ENCODE data around the gene STXBP6. TPM values are rescaled to one million over a fixed set of nuclear protein-coding genes. Genes with fewer than 3 reads are reported as not detected.

The STXBP6 gene
- total and polyA plus RNA-seq, 5 donors = 18.8 to 31.7 (median 30.7) TPM

DNA sequence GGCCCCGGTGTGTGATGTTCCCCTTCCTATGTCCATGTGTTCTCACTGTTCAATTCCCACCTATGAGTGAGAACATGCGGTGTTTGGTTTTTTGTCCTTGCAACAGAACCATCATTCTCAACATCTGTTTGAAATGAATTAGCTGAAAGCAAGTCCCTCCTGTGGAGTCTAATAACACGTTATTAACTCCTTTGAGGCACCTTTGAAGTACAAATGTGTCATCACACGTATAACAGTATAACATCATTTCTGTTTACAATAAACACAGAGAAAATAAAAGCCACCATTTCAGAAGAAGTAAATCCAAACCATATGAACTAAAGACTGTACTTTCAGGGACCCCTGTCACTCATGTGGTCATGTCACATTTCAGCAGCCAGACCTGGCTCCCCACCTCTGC lies 198.5 kb downstream of the STXBP6 start:
- no peak for DNase-seq
- no peak for ATAC-seq
- intact Hi-C loops (cut with DNase I) = no loop called here
- 91% methylated on average over 4 of the region's 4 CpGs for WGBS
- H3K4me3 ChIP-seq (ENCODE audit: low read length) = no peak overlapping the region
- no peak overlapping the region for H3K27ac ChIP-seq (ENCODE audit: low read length)
- H3K4me1 ChIP-seq (ENCODE audit: control insufficient read depth, insufficient read depth, low read length) = no peaks in the 10 kb centered on the region
- H3K9me3 ChIP-seq (ENCODE audit: control insufficient read depth, low read length) = no peaks in the 10 kb centered on the region
- no peaks in the 10 kb centered on the region for H3K27me3 ChIP-seq (ENCODE audit: control insufficient read depth, insufficient read depth)

DNA sequence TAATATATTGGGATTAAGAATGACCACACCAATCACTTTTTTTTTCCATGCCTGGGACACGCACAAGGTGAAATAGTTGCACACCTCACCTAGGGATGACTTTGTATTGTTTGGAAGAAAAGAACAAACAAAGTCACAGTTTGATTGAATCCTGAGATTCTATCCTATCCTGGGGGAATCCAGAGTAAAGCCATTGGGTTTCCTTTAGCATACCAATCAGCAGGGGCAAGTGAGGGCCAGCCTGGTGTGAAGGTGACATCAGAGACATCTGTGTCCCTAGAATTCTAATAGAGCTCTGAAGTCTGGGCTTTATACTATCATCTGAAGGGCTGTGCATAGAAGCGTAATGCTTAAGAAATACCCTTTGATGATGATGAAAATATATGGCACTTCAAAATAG lies 199.9 kb downstream of the STXBP6 start:
- Histone ChIP-seq H3K27ac (ENCODE audit: low read length) (no peak overlapping the region), H3K4me3 (ENCODE audit: low read length) (no peak overlapping the region), H3K27me3 (ENCODE audit: control insufficient read depth, insufficient read depth) (no peaks in the 10 kb centered on the region), H3K9me3 (ENCODE audit: control insufficient read depth, low read length) (no peaks in the 10 kb centered on the region), H3K4me1 (ENCODE audit: control insufficient read depth, insufficient read depth, low read length) (no peaks in the 10 kb centered on the region)
- DNase-seq (no peak), ATAC-seq (no peak)
- intact Hi-C loops (cut with DNase I) = no loop called here
- 99% methylated on average over 2 of the region's 2 CpGs for WGBS

DNA sequence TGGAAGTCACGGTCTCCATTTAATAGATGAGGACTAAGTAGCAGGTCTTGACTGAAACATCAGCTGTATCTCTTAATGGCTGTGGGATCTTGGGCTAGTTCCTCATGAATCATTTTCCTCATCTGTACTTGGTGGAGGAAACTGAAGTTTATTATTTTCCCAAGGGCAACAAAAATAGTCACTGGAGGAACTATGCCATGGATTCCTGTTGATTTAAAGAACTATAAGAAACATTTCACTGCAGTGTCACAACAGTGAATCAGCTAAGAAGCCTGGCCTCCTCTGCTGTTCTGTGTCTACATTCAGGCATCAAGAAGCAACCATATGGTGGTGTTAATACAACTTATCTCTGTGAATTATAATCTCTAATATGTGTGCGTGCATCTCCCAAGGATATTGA lies 200.5 kb downstream of the STXBP6 start:
- intact Hi-C loops (cut with DNase I) = no loop called here

GRCh38 chr14:24848102-24848790 lies 201.7 kb downstream of the STXBP6 start:
- H3K4me3 ChIP-seq (ENCODE audit: low read length) = no peak overlapping the region
- no peaks in the 10 kb centered on the region for H3K9me3 ChIP-seq (ENCODE audit: control insufficient read depth, low read length)
- ATAC-seq (no peak), DNase-seq (no peak)
- no peaks in the 10 kb centered on the region for H3K27me3 ChIP-seq (ENCODE audit: control insufficient read depth, insufficient read depth)
- intact Hi-C loops (cut with DNase I) = no loop called here
- 70% methylated on average over 3 of the region's 3 CpGs for WGBS
- H3K4me1 ChIP-seq (ENCODE audit: control insufficient read depth, insufficient read depth, low read length) = no peaks in the 10 kb centered on the region
- no peak overlapping the region for H3K27ac ChIP-seq (ENCODE audit: low read length)

More for the DNA sequence above, 200.5 kb downstream of the STXBP6 start:
- Histone ChIP-seq H3K4me1 (ENCODE audit: control insufficient read depth, insufficient read depth, low read length) (no peaks in the 10 kb centered on the region), H3K9me3 (ENCODE audit: control insufficient read depth, low read length) (no peaks in the 10 kb centered on the region), H3K27ac (ENCODE audit: low read length) (no peak overlapping the region), H3K4me3 (ENCODE audit: low read length) (no peak overlapping the region), H3K27me3 (ENCODE audit: control insufficient read depth, insufficient read depth) (no peaks in the 10 kb centered on the region)
- DNase-seq (no peak), ATAC-seq (no peak)
- 90% methylated on average over 2 of the region's 2 CpGs for WGBS

- intact Hi-C loops (cut with DNase I) = no loop called here
Measured at GRCh38 chr14:24847568-24848095, 202.3 kb downstream of the STXBP6 start.

GRCh38 chr14:24846261-24846660 lies 203.7 kb downstream of the STXBP6 start:
- 46% methylated on average over 3 of the region's 3 CpGs for WGBS
- no peak for DNase-seq
- H3K9me3 ChIP-seq (ENCODE audit: control insufficient read depth, low read length) = no peaks in the 10 kb centered on the region
- no peaks in the 10 kb centered on the region for H3K27me3 ChIP-seq (ENCODE audit: control insufficient read depth, insufficient read depth)
- intact Hi-C loops (cut with DNase I) = no loop called here
- H3K4me3 ChIP-seq (ENCODE audit: low read length) = no peak overlapping the region
- H3K27ac ChIP-seq (ENCODE audit: low read length) = no peak overlapping the region
- H3K4me1 ChIP-seq (ENCODE audit: control insufficient read depth, insufficient read depth, low read length) = no peaks in the 10 kb centered on the region
- ATAC-seq = no peak

More at GRCh38 chr14:24847568-24848095, 202.3 kb downstream of the STXBP6 start:
- H3K4me3 ChIP-seq (ENCODE audit: low read length) = no peak overlapping the region
- ATAC-seq = no peak
- no peaks in the 10 kb centered on the region for H3K27me3 ChIP-seq (ENCODE audit: control insufficient read depth, insufficient read depth)
- H3K9me3 ChIP-seq (ENCODE audit: control insufficient read depth, low read length) = no peaks in the 10 kb centered on the region
- no peak overlapping the region for H3K27ac ChIP-seq (ENCODE audit: low read length)
- no peak for DNase-seq
- no peaks in the 10 kb centered on the region for H3K4me1 ChIP-seq (ENCODE audit: control insufficient read depth, insufficient read depth, low read length)

DNA sequence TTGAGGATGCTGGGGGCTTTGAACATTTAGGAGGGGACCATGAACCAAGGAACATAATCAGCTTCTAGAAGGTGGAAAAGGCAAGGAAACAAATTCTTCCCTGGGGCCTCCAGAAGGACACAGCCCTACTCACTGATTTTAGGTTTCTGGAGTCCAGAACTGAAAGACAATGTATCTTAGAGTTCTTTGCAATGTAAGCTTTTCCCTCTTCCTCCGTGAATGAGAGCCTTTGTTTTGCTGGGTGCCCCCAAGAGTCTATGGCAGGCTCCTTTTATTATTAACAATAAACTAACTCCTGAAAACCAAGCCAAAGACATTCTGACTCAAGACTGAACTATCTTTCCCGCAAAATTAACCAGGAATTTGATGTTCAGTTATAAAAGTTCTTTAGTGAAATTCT lies 204.1 kb downstream of the STXBP6 start:
- no peak for DNase-seq
- H3K4me3 ChIP-seq (ENCODE audit: low read length) = no peak overlapping the region
- no peaks in the 10 kb centered on the region for H3K4me1 ChIP-seq (ENCODE audit: control insufficient read depth, insufficient read depth, low read length)
- intact Hi-C loops (cut with DNase I) = no loop called here
- ATAC-seq = no peak
- H3K27ac ChIP-seq (ENCODE audit: low read length) = no peak overlapping the region
- H3K27me3 ChIP-seq (ENCODE audit: control insufficient read depth, insufficient read depth) = no peaks in the 10 kb centered on the region
- H3K9me3 ChIP-seq (ENCODE audit: control insufficient read depth, low read length) = no peaks in the 10 kb centered on the region
- 77% methylated on average over 2 of the region's 2 CpGs for WGBS

- DNase-seq (no peak), ATAC-seq (no peak)
- Histone ChIP-seq H3K9me3 (ENCODE audit: control insufficient read depth, low read length) (no peaks in the 10 kb centered on the region), H3K4me3 (ENCODE audit: low read length) (no peak overlapping the region), H3K27ac (ENCODE audit: low read length) (no peak overlapping the region), H3K27me3 (ENCODE audit: control insufficient read depth, insufficient read depth) (no peaks in the 10 kb centered on the region), H3K4me1 (ENCODE audit: control insufficient read depth, insufficient read depth, low read length) (peaks cover 1% of the 10 kb centered on the region)
- intact Hi-C loops (cut with DNase I) = no loop called here
- WGBS = 98% methylated on average over 5 of the region's 5 CpGs
Measured at GRCh38 chr14:24844011-24844410, 205.9 kb downstream of the STXBP6 start.

- Histone ChIP-seq H3K4me3 (ENCODE audit: low read length) (no peak overlapping the region), H3K4me1 (ENCODE audit: control insufficient read depth, insufficient read depth, low read length) (peaks cover 3% of the 10 kb centered on the region), H3K27me3 (ENCODE audit: control insufficient read depth, insufficient read depth) (no peaks in the 10 kb centered on the region), H3K9me3 (ENCODE audit: control insufficient read depth, low read length) (no peaks in the 10 kb centered on the region), H3K27ac (ENCODE audit: low read length) (no peak overlapping the region)
- 73% methylated on average over 2 of the region's 2 CpGs for WGBS
- ATAC-seq = no peak
- intact Hi-C loops (cut with DNase I) = no loop called here
- no peak for DNase-seq
Measured at GRCh38 chr14:24843494-24843893, 206.5 kb downstream of the STXBP6 start.

GRCh38 chr14:24840204-24840893 lies 209.6 kb downstream of the STXBP6 start:
- Histone ChIP-seq H3K4me1 (ENCODE audit: control insufficient read depth, insufficient read depth, low read length) (peaks cover 3% of the 10 kb centered on the region), H3K27ac (ENCODE audit: low read length) (no peak overlapping the region), H3K4me3 (ENCODE audit: low read length) (no peak overlapping the region), H3K9me3 (ENCODE audit: control insufficient read depth, low read length) (no peaks in the 10 kb centered on the region), H3K27me3 (ENCODE audit: control insufficient read depth, insufficient read depth) (no peaks in the 10 kb centered on the region)
- ATAC-seq (no peak), DNase-seq (no peak)
- WGBS = 92% methylated on average over 2 of the region's 2 CpGs
- intact Hi-C loops (cut with DNase I) = no loop called here

GRCh38 chr14:24839617-24840203 lies 210.2 kb downstream of the STXBP6 start:
- 94% methylated on average over 3 of the region's 3 CpGs for WGBS

More at GRCh38 chr14:24839617-24840203, 210.2 kb downstream of the STXBP6 start:
- Histone ChIP-seq H3K9me3 (ENCODE audit: control insufficient read depth, low read length) (no peaks in the 10 kb centered on the region), H3K4me1 (ENCODE audit: control insufficient read depth, insufficient read depth, low read length) (peaks cover 3% of the 10 kb centered on the region), H3K4me3 (ENCODE audit: low read length) (no peak overlapping the region), H3K27me3 (ENCODE audit: control insufficient read depth, insufficient read depth) (no peaks in the 10 kb centered on the region), H3K27ac (ENCODE audit: low read length) (no peak overlapping the region)
- no peak for DNase-seq
- ATAC-seq = no peak
- intact Hi-C loops (cut with DNase I) = no loop called here

Measured in right cardiac atrium (tissue), 5 donors.